T-helper 1 cell (primary cell): ENCODE results near the gene PLA2G6.
"Not testable (repeated sequence)": the region's sequence is repeated elsewhere in the genome, so short reads cannot be mapped to it uniquely, and the experiment has no call there.

Experiments used
- DNase-seq, 5 donors: peaks; one replicate each; pipeline ENCODE4 v3.0.0-alpha.2; 2012 to 2020

The PLA2G6 gene

GRCh38 chr22:38081941-38082828 is 99.4 kb downstream of the PLA2G6 start:
- no peak for DNase-seq

- no peak for DNase-seq
Observed at GRCh38 chr22:38081636-38081940, 100.0 kb downstream of the PLA2G6 start.

- DNase-seq, result no peak
Observed at GRCh38 chr22:38080850-38081635, 100.6 kb downstream of the PLA2G6 start.

- no peak for DNase-seq
Observed at GRCh38 chr22:38080474-38080849, 101.2 kb downstream of the PLA2G6 start.

- DNase-seq, result no peak
Observed at GRCh38 chr22:38079804-38080203, 101.8 kb downstream of the PLA2G6 start.

GRCh38 chr22:38079208-38079607 is 102.4 kb downstream of the PLA2G6 start:
- not testable (repeated sequence) for DNase-seq

- DNase-seq, result no peak
Observed at GRCh38 chr22:38078046-38078840, 103.4 kb downstream of the PLA2G6 start.

- DNase-seq, result no peak
Observed at GRCh38 chr22:38077595-38077994, 104.0 kb downstream of the PLA2G6 start.

- no peak for DNase-seq
Observed at GRCh38 chr22:38077096-38077495, 104.5 kb downstream of the PLA2G6 start.

- DNase-seq, result no peak
Observed at GRCh38 chr22:38075961-38076360, 105.7 kb downstream of the PLA2G6 start.

GRCh38 chr22:38075105-38075825 is 106.4 kb downstream of the PLA2G6 start:
- no peak for DNase-seq

- DNase-seq, result no peak
Observed at GRCh38 chr22:38074181-38075104, 107.2 kb downstream of the PLA2G6 start.

GRCh38 chr22:38073150-38074130 is 108.2 kb downstream of the PLA2G6 start:
- DNase-seq, result no peak

GRCh38 chr22:38072322-38073149 is 109.1 kb downstream of the PLA2G6 start:
- DNase-seq, result no peak

GRCh38 chr22:38071421-38072321 is 110.0 kb downstream of the PLA2G6 start:
- DNase-seq, result no peak

- no peak for DNase-seq
Observed at GRCh38 chr22:38070250-38070921, 111.2 kb downstream of the PLA2G6 start.
